MCF 10A (cell line): ENCODE measurements around the gene CCDC102B. TPM values are rescaled to one million over a fixed set of nuclear protein-coding genes. Genes with fewer than 3 reads are reported as not detected.

Source experiments
- BruUV-seq: library from RNA; stranded (reverse); fragments of 400-500 nt; replicated peaks from 2 replicates; lab custom pipeline; 2021; lab: Mats Ljungman, UMichigan
- CTCF ChIA-PET: fragments of 300-600 bp; sonication (Branson Sonifier 250); formaldehyde crosslinking; extraction: SDS; loops from one replicate; lab custom pipeline; 2021; ENCODE audit warnings: antibody characterized with exemption, inconsistent platforms; lab: Yijun Ruan, JAX
- POLR2A ChIA-PET: fragments of 300-600, 350-650 bp; sonication (Branson Sonifier 250); formaldehyde crosslinking; extraction: SDS; loops from one replicate; lab custom pipeline; 2020; ENCODE audit warnings: antibody characterized with exemption, inconsistent platforms; lab: Yijun Ruan, JAX
- DNase-seq: peaks from one replicate; pipeline ENCODE4 v3.0.0-alpha.2; 2018; ENCODE audit not compliant: unreplicated experiment
- H3K27ac Mint-ChIP-seq: one replicate; pipeline ENCODE4 v1.8.0; 2022; ENCODE audit warnings: mild to moderate bottlenecking, low read depth, mixed read lengths; ENCODE audit not compliant: unreplicated experiment
- H3K27me3 Mint-ChIP-seq: one replicate; pipeline ENCODE4 v1.8.0; 2022; ENCODE audit warnings: mixed read lengths; ENCODE audit not compliant: insufficient read depth, unreplicated experiment
- H3K36me3 Mint-ChIP-seq: one replicate; pipeline ENCODE4 v1.8.0; 2022; ENCODE audit warnings: mild to moderate bottlenecking, moderate library complexity, mixed read lengths; ENCODE audit not compliant: insufficient read depth, unreplicated experiment
- H3K4me1 Mint-ChIP-seq: one replicate; pipeline ENCODE4 v1.8.0; 2022; ENCODE audit warnings: mixed read lengths; ENCODE audit not compliant: insufficient read depth, unreplicated experiment
- H3K4me3 Mint-ChIP-seq: one replicate; pipeline ENCODE4 v1.8.0; 2022; ENCODE audit warnings: mild to moderate bottlenecking, moderate library complexity, mixed read lengths; ENCODE audit not compliant: unreplicated experiment
- H3K9me3 Mint-ChIP-seq: one replicate; pipeline ENCODE4 v1.8.0; 2022; ENCODE audit warnings: mixed read lengths; ENCODE audit not compliant: unreplicated experiment
- intact Hi-C: fragments of 100-400 bp; cut with micrococcal nuclease; formaldehyde crosslinking; loops from 2 replicates; pipeline ENCODE4 v1.14.1; 2022
- total RNA-seq: library from RNA; stranded (reverse); gene quantifications from 2 replicates; pipeline ENCODE4 v1.2.3, GENCODE V29; 2022
- TF ChIP-seq, protein P1 (sequence below): fragments of 200-600 bp; IDR thresholded peaks from one replicate; pipeline ENCODE4 v1.8.0; 2022; ENCODE audit warnings: antibody characterized with exemption, mild to moderate bottlenecking; ENCODE audit not compliant: unreplicated experiment

Gene CCDC102B
- total RNA-seq, 1 experiment from 2014 or later, result 3.4 TPM

DNA sequence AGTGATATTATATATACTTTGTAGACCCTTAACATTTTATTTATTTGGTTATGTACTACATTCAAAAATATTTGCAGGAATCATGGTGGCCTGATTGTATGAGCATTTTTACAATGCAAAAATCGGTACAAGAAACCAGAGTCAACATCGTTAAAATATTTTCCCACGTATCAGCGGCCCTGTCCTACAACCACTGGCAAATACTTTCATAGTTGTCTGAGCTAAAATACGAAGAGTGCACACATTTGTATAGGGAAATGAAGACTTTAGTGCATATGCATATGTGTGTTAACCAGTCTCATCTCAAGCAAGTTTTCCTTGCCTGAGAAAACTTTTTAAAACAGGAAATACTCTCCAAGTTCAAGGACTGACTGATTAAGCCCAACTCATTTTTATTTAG, 35.9 kb downstream of the CCDC102B start:
- no peak for DNase-seq
- POLR2A ChIA-PET, result interaction anchor here (0.5 kb wide), 1 partner anchor 129 kb away, joined by 3 read pairs; no protein-coding TSS in a partner anchor
- Mint-ChIP-seq H3K9me3 (peaks cover 7% of the 10 kb centered on the region), H3K27ac (no peak overlapping the region), H3K4me3 (no peak overlapping the region), H3K27me3 (no peaks in the 10 kb centered on the region), H3K36me3 (no peaks in the 10 kb centered on the region), H3K4me1 (peaks cover 18% of the 10 kb centered on the region)
- CTCF ChIA-PET, result no interaction called here
- intact Hi-C loops, result no loop called here
- no TSS peak for BruUV-seq
- TF ChIP-seq, protein P1, sequence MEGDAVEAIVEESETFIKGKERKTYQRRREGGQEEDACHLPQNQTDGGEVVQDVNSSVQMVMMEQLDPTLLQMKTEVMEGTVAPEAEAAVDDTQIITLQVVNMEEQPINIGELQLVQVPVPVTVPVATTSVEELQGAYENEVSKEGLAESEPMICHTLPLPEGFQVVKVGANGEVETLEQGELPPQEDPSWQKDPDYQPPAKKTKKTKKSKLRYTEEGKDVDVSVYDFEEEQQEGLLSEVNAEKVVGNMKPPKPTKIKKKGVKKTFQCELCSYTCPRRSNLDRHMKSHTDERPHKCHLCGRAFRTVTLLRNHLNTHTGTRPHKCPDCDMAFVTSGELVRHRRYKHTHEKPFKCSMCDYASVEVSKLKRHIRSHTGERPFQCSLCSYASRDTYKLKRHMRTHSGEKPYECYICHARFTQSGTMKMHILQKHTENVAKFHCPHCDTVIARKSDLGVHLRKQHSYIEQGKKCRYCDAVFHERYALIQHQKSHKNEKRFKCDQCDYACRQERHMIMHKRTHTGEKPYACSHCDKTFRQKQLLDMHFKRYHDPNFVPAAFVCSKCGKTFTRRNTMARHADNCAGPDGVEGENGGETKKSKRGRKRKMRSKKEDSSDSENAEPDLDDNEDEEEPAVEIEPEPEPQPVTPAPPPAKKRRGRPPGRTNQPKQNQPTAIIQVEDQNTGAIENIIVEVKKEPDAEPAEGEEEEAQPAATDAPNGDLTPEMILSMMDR, result no peak

DNA sequence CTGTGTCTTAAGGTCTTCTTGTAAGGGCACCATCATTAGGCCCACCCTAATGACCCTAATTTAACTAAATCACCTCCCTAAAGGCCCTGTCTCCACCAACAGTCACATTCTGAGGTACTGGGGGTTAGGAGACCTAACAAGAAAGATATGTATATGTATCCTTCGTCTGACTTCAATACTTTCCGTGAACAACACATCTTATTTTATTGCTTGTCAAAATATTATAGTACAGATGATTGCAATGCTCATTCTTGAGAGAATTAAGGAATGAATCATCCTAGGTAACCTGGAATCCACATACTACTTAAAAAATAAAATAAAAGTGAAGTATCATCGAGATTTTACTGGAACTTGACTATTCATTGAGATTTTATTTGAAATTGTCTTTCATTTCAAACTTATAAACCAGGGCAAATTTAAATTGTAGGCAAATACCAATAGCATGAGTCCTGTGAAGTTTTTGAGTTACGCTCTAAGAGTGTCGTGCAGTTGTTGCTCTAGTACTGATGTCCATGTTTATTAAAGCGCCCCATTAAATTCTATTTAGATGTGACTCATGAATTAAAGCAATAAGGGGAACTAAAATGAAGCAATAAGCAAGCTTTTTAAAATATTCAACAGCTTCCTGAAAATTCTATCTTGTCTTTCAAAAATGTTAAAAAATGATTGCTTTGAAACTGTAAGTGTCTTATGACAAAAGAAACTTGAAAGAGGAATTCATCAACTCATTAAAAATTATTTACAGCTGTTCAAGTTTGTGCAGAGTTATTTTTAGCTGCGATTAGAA, 40.0 kb downstream of the CCDC102B start:
- intact Hi-C loops, result no loop called here
- BruUV-seq, result no TSS peak
- Mint-ChIP-seq H3K4me3 (no peak overlapping the region), H3K27ac (no peak overlapping the region), H3K9me3 (peaks cover 7% of the 10 kb centered on the region), H3K4me1 (peaks cover 27% of the 10 kb centered on the region), H3K36me3 (no peaks in the 10 kb centered on the region), H3K27me3 (no peaks in the 10 kb centered on the region)
- TF ChIP-seq, protein P1, result no peak
- ChIA-PET POLR2A (interaction anchor here (0.6 kb wide), 2 partner anchors 41 to 124 kb away, joined by 3 to 4 read pairs; no protein-coding TSS in a partner anchor), CTCF (no interaction called here)
- DNase-seq, result peak; percentile 30

DNA sequence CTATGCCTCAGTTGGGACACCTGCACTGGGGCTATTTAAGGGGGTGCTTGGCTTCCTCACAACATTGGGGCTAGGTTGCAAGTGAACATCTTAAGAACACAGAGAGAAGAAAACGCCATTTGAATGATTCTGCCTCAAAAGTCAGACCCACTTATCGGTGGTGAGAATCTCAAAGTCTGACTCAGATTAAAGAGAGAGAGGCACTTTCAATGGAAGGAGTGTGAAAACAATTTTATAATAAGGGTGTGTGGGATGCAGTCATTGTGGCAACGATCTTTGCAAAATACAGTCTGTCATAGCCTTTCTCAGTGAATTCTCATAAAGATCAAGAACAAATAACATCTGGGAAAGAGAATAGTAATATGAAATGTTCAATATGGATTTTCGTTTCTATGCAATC, 41.8 kb downstream of the CCDC102B start:
- intact Hi-C loops, result loop anchor here (5.0 kb wide), 2 partner anchors 122 to 1622 kb away; partner anchors contain the start of gene TMX3
- Mint-ChIP-seq H3K4me1 (peaks cover 27% of the 10 kb centered on the region), H3K27me3 (no peaks in the 10 kb centered on the region), H3K27ac (no peak overlapping the region), H3K4me3 (no peak overlapping the region), H3K9me3 (peaks cover 7% of the 10 kb centered on the region), H3K36me3 (no peaks in the 10 kb centered on the region)
- POLR2A ChIA-PET, result interaction anchor here (1.1 kb wide), 1 partner anchor 32 kb away, joined by 4 read pairs; no protein-coding TSS in a partner anchor
- DNase-seq, result peak; percentile 23
- BruUV-seq, result no TSS peak
- CTCF ChIA-PET, result no interaction called here
- TF ChIP-seq, protein P1, result no peak

DNA sequence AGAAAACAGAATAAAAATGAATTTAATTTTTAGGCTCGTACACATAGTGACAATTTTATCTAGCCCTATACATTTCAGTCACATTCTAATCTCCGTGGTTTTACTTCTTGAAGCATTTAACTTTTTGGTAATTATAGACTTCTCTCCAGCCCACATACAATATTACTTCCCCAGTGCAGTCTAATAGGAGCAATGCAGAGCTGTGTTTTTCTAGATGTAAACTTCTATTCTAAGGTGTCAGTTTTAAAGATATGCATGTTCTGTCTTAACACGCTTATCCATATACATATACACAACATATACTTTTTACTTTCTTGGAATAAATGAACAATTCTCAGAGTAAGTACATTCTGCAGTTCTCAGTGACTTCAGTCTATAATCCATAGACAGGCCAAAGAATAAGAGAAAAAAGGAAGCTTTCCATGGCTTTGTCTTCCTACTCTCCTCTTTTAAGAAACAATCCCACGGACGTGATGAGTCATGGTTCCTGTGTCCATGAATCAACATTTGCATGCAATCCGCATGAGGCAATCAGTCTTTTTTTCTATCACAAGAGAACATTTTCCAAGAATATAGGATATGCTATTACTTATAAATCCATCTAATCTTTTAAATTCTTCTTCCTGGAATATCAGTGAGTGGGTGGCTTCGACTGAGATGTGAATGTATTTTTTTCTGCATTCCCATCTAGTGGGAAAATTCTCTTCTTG, 42.8 kb downstream of the CCDC102B start:
- intact Hi-C loops, result loop anchor here (5.0 kb wide), 2 partner anchors 123 to 1623 kb away; partner anchors contain the start of gene TMX3
- CTCF ChIA-PET, result interaction anchor here (0.8 to 1.0 kb wide), 2 partner anchors 1234 to 1584 kb away, joined by 3 to 5 read pairs; no protein-coding TSS in a partner anchor
- no peaks in the 10 kb centered on the region for H3K36me3 Mint-ChIP-seq
- TF ChIP-seq, protein P1, result no peak
- no peaks in the 10 kb centered on the region for H3K27me3 Mint-ChIP-seq
- H3K27ac Mint-ChIP-seq, result peak overlapping the region; percentile 33
- H3K4me1 Mint-ChIP-seq, result peaks cover 27% of the 10 kb centered on the region
- no TSS peak for BruUV-seq
- peak overlapping the region; percentile 15 for H3K4me3 Mint-ChIP-seq
- peaks cover 7% of the 10 kb centered on the region for H3K9me3 Mint-ChIP-seq
- peak; percentile 95 for DNase-seq
- POLR2A ChIA-PET, result interaction anchor here (0.6 to 1.5 kb wide), 6 partner anchors 22 to 626 kb away, joined by 3 to 4 read pairs (median 4); no protein-coding TSS in a partner anchor
